SK-N-SH (cell line): Measurements from ENCODE around the gene SMYD3.

ENCODE experiments used
- CTCF ChIP-seq: fragments of 200-600 bp; sonication (generic); IDR thresholded peaks from 2 replicates; pipeline ENCODE4 v1.6.1; 2017; ENCODE audit warnings: antibody characterized with exemption, mild to moderate bottlenecking, moderate library complexity
- EP300 ChIP-seq, 2 experiments: IDR thresholded peaks; 2 replicates each; pipeline versions ENCODE4 v1.4.0 to v1.6.1; 2012; ENCODE audit warnings: borderline replicate concordance in 1 of 2, low read depth in 1 of 2, low read length in 1 of 2
- FOXM1 ChIP-seq: IDR thresholded peaks from 2 replicates; pipeline ENCODE4 v1.4.0; 2012; ENCODE audit warnings: low read depth, mild to moderate bottlenecking
- POLR2AphosphoS5 ChIP-seq: IDR thresholded peaks from 2 replicates; pipeline ENCODE4 v1.6.1; 2012; ENCODE audit warnings: low read depth, low read length

- TF ChIP-seq POLR2AphosphoS5 (peak; percentile 17; the same call in 1 of the 2 replicates), FOXM1 (no peak), CTCF (no peak), EP300 (IDR thresholded peaks at IDR 0.05; ENCODE audit: borderline replicate concordance in 1 of 2, low read depth in 1 of 2, low read length in 1 of 2) (no peak)
Measured at GRCh38 chr1:245871191-245871590, 635.9 kb downstream of the SMYD3 start.
